IMR-90 (cell line): ENCODE results near the gene FAM78B. TPM values are rescaled to one million over a fixed set of nuclear protein-coding genes. Genes with fewer than 3 reads are reported as not detected.

Experiments
- ATAC-seq: fragments of 200-7000 bp; cut with Tn5 transposase; 2 replicates; pipeline ENCODE4 v1.9.1; 2020; ENCODE audit warnings: low read depth, mild to moderate bottlenecking, moderate library complexity
- BruUV-seq: library from RNA; stranded (reverse); fragments of 400-500 nt; replicated peaks from 2 replicates; lab custom pipeline; 2021; lab: Mats Ljungman, UMichigan
- CTCF ChIA-PET: fragments of 300-600 bp; formaldehyde crosslinking; extraction: SDS; loops from one replicate; lab custom pipeline; 2021; ENCODE audit warnings: antibody characterized with exemption; lab: Yijun Ruan, JAX
- POLR2A ChIA-PET: fragments of 300-600 bp; sonication (Branson Sonifier 250); formaldehyde crosslinking; loops from one replicate; lab custom pipeline; 2022; ENCODE audit warnings: antibody characterized with exemption; ENCODE audit not compliant: unreplicated experiment; lab: Charles Lee
- DNase-seq: peaks from one replicate; pipeline ENCODE4 v3.0.0; 2013
- H2AFZ ChIP-seq: replicated peaks from 2 replicates; pipeline ENCODE3; 2013; ENCODE audit warnings: low read length, mild to moderate bottlenecking; ENCODE audit not compliant: poor library complexity
- H2AK5ac ChIP-seq: 2 replicates; pipeline ENCODE4 v1.6.1; 2013; ENCODE audit warnings: low read depth, low read length, inconsistent platforms
- H2AK9ac ChIP-seq: replicated peaks from 2 replicates; pipeline ENCODE3; 2013; ENCODE audit warnings: mild to moderate bottlenecking, low read depth, low read length, moderate library complexity; ENCODE audit not compliant: poor library complexity
- H2BK120ac ChIP-seq: 2 replicates; pipeline ENCODE4 v1.6.1; 2013; ENCODE audit warnings: low read depth, low read length, inconsistent platforms
- H2BK15ac ChIP-seq: 3 replicates; pipeline ENCODE4 v1.6.1; 2013; ENCODE audit warnings: low read depth, low read length, inconsistent platforms
- H2BK20ac ChIP-seq: 2 replicates; pipeline ENCODE4 v1.6.1; 2013; ENCODE audit warnings: low read depth, mild to moderate bottlenecking, inconsistent platforms, low read length, moderate library complexity
- H2BK5ac ChIP-seq: 2 replicates; pipeline ENCODE4 v1.6.1; 2013; ENCODE audit warnings: mild to moderate bottlenecking, low read depth, low read length, inconsistent platforms; ENCODE audit not compliant: poor library complexity, severe bottlenecking
- H3K14ac ChIP-seq: replicated peaks from 2 replicates; pipeline ENCODE4 v1.6.1; 2013; ENCODE audit warnings: low read depth, low read length, inconsistent platforms
- H3K18ac ChIP-seq: 2 replicates; pipeline ENCODE4 v1.6.1; 2013; ENCODE audit warnings: low read depth, low read length, control low read depth
- H3K23ac ChIP-seq: 2 replicates; pipeline ENCODE4 v1.6.1; 2013; ENCODE audit warnings: low read depth, low read length, inconsistent platforms
- H3K27ac ChIP-seq: 2 replicates; pipeline ENCODE4 v1.5.1; 2013; ENCODE audit warnings: mild to moderate bottlenecking, control low read depth, low read length; ENCODE audit not compliant: insufficient read depth
- H3K27me3 ChIP-seq: 2 replicates; pipeline ENCODE4 v1.6.1; 2013; ENCODE audit warnings: low read length; ENCODE audit not compliant: control insufficient read depth, insufficient read depth
- H3K36me3 ChIP-seq: 2 replicates; pipeline ENCODE4 v1.6.1; 2013; ENCODE audit warnings: low read length, mixed read lengths; ENCODE audit not compliant: control insufficient read depth, insufficient read depth
- H3K4ac ChIP-seq: 2 replicates; pipeline ENCODE4 v1.6.1; 2013; ENCODE audit warnings: low read depth, low read length, inconsistent platforms
- H3K4me1 ChIP-seq: 2 replicates; pipeline ENCODE4 v1.6.1; 2013; ENCODE audit warnings: low read length, mixed read lengths; ENCODE audit not compliant: control insufficient read depth, insufficient read depth
- H3K4me2 ChIP-seq: 2 replicates; pipeline ENCODE4 v1.6.1; 2013; ENCODE audit warnings: low read depth, mild to moderate bottlenecking, control low read depth, low read length, moderate library complexity
- H3K4me3 ChIP-seq: 2 replicates; pipeline ENCODE4 v1.5.1; 2013; ENCODE audit warnings: low read depth, mild to moderate bottlenecking, control low read depth, low read length, moderate library complexity; ENCODE audit not compliant: insufficient read depth
- H3K56ac ChIP-seq: 2 replicates; pipeline ENCODE4 v1.6.1; 2013; ENCODE audit warnings: low read length, inconsistent platforms; ENCODE audit not compliant: insufficient read depth; ENCODE audit errors: extremely low read depth
- H3K79me1 ChIP-seq, 2 experiments: 2 replicates each; pipeline ENCODE4 v1.6.1; 2013; ENCODE audit warnings: low read length in 2 of 2, inconsistent platforms in 1 of 2, low read depth in 1 of 2
- H3K9ac ChIP-seq: 2 replicates; pipeline ENCODE4 v1.6.1; 2013; ENCODE audit warnings: low read depth, low read length, control low read depth
- H3K9me1 ChIP-seq: 2 replicates; pipeline ENCODE4 v1.6.1; 2013; ENCODE audit warnings: low read length, inconsistent platforms; ENCODE audit not compliant: insufficient read depth
- H3K9me3 ChIP-seq: 2 replicates; pipeline ENCODE4 v1.6.1; 2013; ENCODE audit warnings: low read length; ENCODE audit not compliant: control insufficient read depth, insufficient read depth
- H4K20me1 ChIP-seq: 2 replicates; pipeline ENCODE4 v1.6.1; 2013; ENCODE audit warnings: low read length, inconsistent platforms; ENCODE audit not compliant: insufficient read depth
- H4K5ac ChIP-seq: 2 replicates; pipeline ENCODE4 v1.6.1; 2013; ENCODE audit warnings: mild to moderate bottlenecking, low read depth, low read length, control low read depth
- H4K8ac ChIP-seq, 2 experiments: 2 replicates each; pipeline ENCODE4 v1.6.1; 2013; ENCODE audit warnings: low read depth in 2 of 2, low read length in 2 of 2, control low read depth in 1 of 2, inconsistent platforms in 1 of 2
- H4K91ac ChIP-seq: 2 replicates; pipeline ENCODE4 v1.6.1; 2013; ENCODE audit warnings: low read depth, low read length, inconsistent platforms; ENCODE audit not compliant: insufficient read depth
- CEBPB ChIP-seq: IDR thresholded peaks from 2 replicates; pipeline ENCODE4 v1.6.1; 2012; ENCODE audit warnings: low read depth, low read length, improper control_type of control experiment
- NFE2L2 ChIP-seq: fragments of 150-350 bp; IDR thresholded peaks from 2 replicates; pipeline ENCODE4 v1.6.1; 2016; ENCODE audit warnings: low read depth, mild to moderate bottlenecking, low read length
- WGBS, 2 experiments: methylation state at CpG; one replicate each; pipeline versions ENCODE4 v1.1.5 to v1.1.7; 2013; ENCODE audit warnings: missing lambda C conversion rate in 2 of 2; ENCODE audit not compliant: insufficient read length in 1 of 2; ENCODE audit errors: extremely low coverage in 2 of 2; 5-methylcytosine and 5-hydroxymethylcytosine counted together
- dilution Hi-C: fragments of 300-500 bp; cut with HindIII; formaldehyde crosslinking; loops from one replicate; pipeline ENCODE4 v1.14.3; 2018; ENCODE audit warnings: low sequenced_read_pairs; ENCODE audit not compliant: unreplicated experiment
- in situ Hi-C: fragments of 300-500 bp; cut with MboI; formaldehyde crosslinking; loops from 3 replicates; pipeline ENCODE4 v1.14.3; 2019; ENCODE audit warnings: low sequenced_read_pairs, inconsistent platforms, mixed read lengths
- intact Hi-C: fragments of 100-400 bp; cut with micrococcal nuclease; formaldehyde crosslinking; loops from 2 replicates; pipeline ENCODE4 v1.10.0; 2022
- polyA plus RNA-seq, 3 experiments: library from polyadenylated mRNA; depleted of rRNA; stranded (reverse); fragments of >200 nt; gene quantifications; 2 replicates each; pipeline ENCODE4 v1.2.3, GENCODE V29; 2012; ENCODE audit warnings: low replicate concordance in 1 of 3
- total RNA-seq: library from RNA; depleted of rRNA; stranded (reverse); fragments of >200 nt; gene quantifications from 2 replicates; pipeline ENCODE4 v1.2.3, GENCODE V29; 2012

The FAM78B gene
- total and polyA plus RNA-seq, 2 of the 4 experiments (the other 2 are of a cell fraction): under 0.01 to 0.12 TPM

- no peaks in the 10 kb centered on the region for H4K20me1 ChIP-seq
- no CpG with 5 or more reads among the region's 3 CpGs for WGBS, 2 experiments
These were observed 10.1 kb downstream of the FAM78B start for GRCh38 chr1:166156674-166157073.

More at GRCh38 chr1:166156674-166157073, 10.1 kb downstream of the FAM78B start:
- dilution Hi-C loops (no loop called here), intact Hi-C loops (no loop called here), in situ Hi-C loops (no loop called here)
- Histone ChIP-seq H3K14ac (no peak overlapping the region), H2AK9ac (no peak overlapping the region), H3K9me1 (no peaks in the 10 kb centered on the region), H3K4ac (no peak overlapping the region), H4K8ac (no peak overlapping the region), H2BK20ac (no peak overlapping the region), H2BK120ac (no peak overlapping the region), H3K27me3 (no peaks in the 10 kb centered on the region), H4K5ac (no peak overlapping the region), H2BK15ac (no peak overlapping the region), H3K4me3 (no peak overlapping the region), H3K18ac (no peak overlapping the region), H2AFZ (no peak overlapping the region), H2AK5ac (no peak overlapping the region), H3K56ac (no peak overlapping the region), H3K27ac (no peak overlapping the region), H2BK5ac (no peak overlapping the region), H3K9ac (no peak overlapping the region), H3K79me1 (no peaks in the 10 kb centered on the region), H4K91ac (no peak overlapping the region), H3K9me3 (peaks cover 2% of the 10 kb centered on the region; the same call in 1 of the 2 replicates), H3K23ac (no peak overlapping the region), H3K36me3 (no peaks in the 10 kb centered on the region), H3K4me1 (no peaks in the 10 kb centered on the region), H3K4me2 (no peak overlapping the region)
- POLR2A ChIA-PET: no interaction called here
- CTCF ChIA-PET: interaction anchor here (0.6 kb wide), 1 partner anchor 546 kb away, joined by 5 read pairs; no protein-coding TSS in a partner anchor
- TF ChIP-seq CEBPB: no peak
- TF ChIP-seq NFE2L2: no peak
- ATAC-seq: no peak
- no peak for DNase-seq
- no TSS peak for BruUV-seq
